K562 (cell line): ENCODE results near the gene VGLL3. TPM values are rescaled to one million over a fixed set of nuclear protein-coding genes. Genes with fewer than 3 reads are reported as not detected.

Experiments used
- ATAC-seq: fragments of 200-7000 bp; cut with Tn5 transposase; 3 replicates; pipeline ENCODE4 v1.9.1; 2020; ENCODE audit warnings: moderate library complexity
- BruUV-seq: library from RNA; stranded (reverse); fragments of 400-500 nt; replicated peaks from 2 replicates; lab custom pipeline; 2021; lab: Mats Ljungman, UMichigan
- CTCF ChIA-PET: fragments of 300-600 bp; formaldehyde crosslinking; extraction: SDS; loops from one replicate; lab custom pipeline; 2021; ENCODE audit warnings: low intra/inter-chr PET ratio; lab: Yijun Ruan, JAX
- POLR2A ChIA-PET: fragments of 300-600, 350-650 bp; sonication (Branson Sonifier 250); formaldehyde crosslinking; extraction: SDS; loops from one replicate; lab custom pipeline; 2021; ENCODE audit warnings: antibody characterized with exemption, inconsistent platforms; lab: Yijun Ruan, JAX
- DNase-seq, 4 experiments: peaks; one replicate each; pipeline versions ENCODE4 v3.0.0 to v3.0.0-alpha.2; 2011 to 2018; ENCODE audit warnings: low spot score in 3 of 4, mixed read lengths in 3 of 4; ENCODE audit errors: extremely low read depth in 1 of 4
- FAIRE-seq: peaks from 2 replicates; lab custom pipeline; 2011; peaks lifted over from hg19 to GRCh38; lab: Jason Lieb, UNC
- H2AFZ ChIP-seq: 2 replicates; pipeline ENCODE4 v1.6.0; 2011; ENCODE audit warnings: low read depth, low read length, control low read depth, inconsistent platforms
- H3K27ac ChIP-seq: fragments of 200-600 bp; 3 replicates; pipeline ENCODE4 v1.8.0; 2011; ENCODE audit warnings: low read depth, mild to moderate bottlenecking, control low read depth, inconsistent platforms, low read length, moderate library complexity, mixed read lengths; ENCODE audit errors: extremely low read depth
- H3K27me3 ChIP-seq, 2 experiments: fragments of 300-600 bp in 1 of 2; 2 replicates in 1 of 2; 3 replicates in 1 of 2; pipeline versions ENCODE4 v1.6.0 to v1.8.0; 2011; ENCODE audit warnings: inconsistent platforms in 2 of 2, low read length in 2 of 2, mild to moderate bottlenecking in 1 of 2, mixed read lengths in 1 of 2, moderate library complexity in 1 of 2; ENCODE audit not compliant: control insufficient read depth in 2 of 2, insufficient read depth in 2 of 2
- H3K36me3 ChIP-seq: fragments of 300-600 bp; 3 replicates; pipeline ENCODE4 v1.8.0; 2011; ENCODE audit warnings: mild to moderate bottlenecking, low read length, inconsistent platforms; ENCODE audit not compliant: control insufficient read depth, insufficient read depth
- H3K4me1 ChIP-seq, 2 experiments: fragments of 200-600 bp in 1 of 2; replicated peaks in 1 of 2; 2 replicates in 1 of 2; 3 replicates in 1 of 2; pipeline versions ENCODE4 v1.5.1 to v1.8.0; 2011; ENCODE audit warnings: inconsistent platforms in 2 of 2, low read length in 2 of 2, mild to moderate bottlenecking in 1 of 2, mixed read lengths in 1 of 2, moderate library complexity in 1 of 2; ENCODE audit not compliant: control insufficient read depth in 2 of 2, insufficient read depth in 2 of 2
- H3K4me2 ChIP-seq: 2 replicates; pipeline ENCODE4 v1.6.1; 2011; ENCODE audit warnings: low read length, control low read depth, inconsistent platforms, mixed read lengths; ENCODE audit not compliant: insufficient read depth
- H3K4me3 ChIP-seq: fragments of 200-600 bp; sonication (generic), shearing (Covaris generic); 2 replicates; pipeline ENCODE4 v1.5.1; 2016; ENCODE audit warnings: control low read depth, inconsistent platforms
- H3K79me2 ChIP-seq: fragments of 200-600 bp; 3 replicates; pipeline ENCODE4 v1.8.0; 2011; ENCODE audit warnings: low read length, inconsistent platforms; ENCODE audit not compliant: control insufficient read depth, insufficient read depth
- H3K9ac ChIP-seq, 2 experiments: 2 replicates each; pipeline versions ENCODE4 v1.6.0 to v1.6.1; 2011; ENCODE audit warnings: low read depth in 2 of 2, low read length in 2 of 2, control low read depth in 1 of 2, inconsistent platforms in 1 of 2, mild to moderate bottlenecking in 1 of 2, mixed read lengths in 1 of 2; ENCODE audit not compliant: insufficient read depth in 1 of 2
- H3K9me1 ChIP-seq: one replicate; pipeline ENCODE4 v1.6.0; 2011; ENCODE audit warnings: inconsistent platforms, mild to moderate bottlenecking, low read length, moderate library complexity; ENCODE audit not compliant: control insufficient read depth, insufficient read depth
- H3K9me3 ChIP-seq: replicated peaks from 2 replicates; pipeline ENCODE4 v1.5.1; 2011; ENCODE audit warnings: low read depth, low read length, inconsistent platforms; ENCODE audit not compliant: control insufficient read depth, insufficient read depth
- H4K20me1 ChIP-seq: replicated peaks from 2 replicates; pipeline ENCODE4 v1.6.1; 2011; ENCODE audit warnings: low read length, inconsistent platforms, mixed read lengths; ENCODE audit not compliant: control insufficient read depth, insufficient read depth
- CBX3 ChIP-seq, 2 experiments: IDR thresholded peaks; 1 replicate in 1 of 2; 2 replicates in 1 of 2; pipeline ENCODE4 v1.6.1; 2012; ENCODE audit warnings: inconsistent platforms in 2 of 2, low read length in 2 of 2, borderline replicate concordance in 1 of 2, control low read depth in 1 of 2
- JUN ChIP-seq, 2 experiments: sonication (generic) in 1 of 2; formaldehyde crosslinking in 1 of 2; IDR thresholded peaks; 2 replicates each; pipeline versions ENCODE4 v1.6.1 to v1.8.0; 2012 to 2022; ENCODE audit warnings: borderline replicate concordance in 2 of 2, mild to moderate bottlenecking in 2 of 2, improper control_type of control experiment in 1 of 2, low read depth in 1 of 2, low read length in 1 of 2, missing genetic modification reagents in 1 of 2
- NCOA6 ChIP-seq: fragments of 450-650 bp; IDR thresholded peaks from 2 replicates; pipeline ENCODE4 v1.6.1; 2017; ENCODE audit warnings: mild to moderate bottlenecking
- SIN3B ChIP-seq: fragments of 450-650 bp; IDR thresholded peaks from 2 replicates; pipeline ENCODE4 v1.6.1; 2017; ENCODE audit warnings: low read depth, mild to moderate bottlenecking, moderate library complexity
- ZBTB8A ChIP-seq: fragments of 450-650 bp; IDR thresholded peaks from 2 replicates; pipeline ENCODE4 v1.6.1; 2018; ENCODE audit warnings: mild to moderate bottlenecking, moderate library complexity; ENCODE audit not compliant: partially characterized antibody
- ZFP36 ChIP-seq: fragments of 150-350 bp; IDR thresholded peaks from 2 replicates; pipeline ENCODE4 v1.6.1; 2018; ENCODE audit warnings: low read length, low read depth; ENCODE audit not compliant: partially characterized antibody
- ZNF785 ChIP-seq: fragments of 250-450 bp; sonication (Bioruptor Pico); IDR thresholded peaks from 2 replicates; pipeline ENCODE4 v1.4.0; 2020; ENCODE audit warnings: mild to moderate bottlenecking
- WGBS: fragments of 100-300 bp; shearing (Covaris generic); methylation state at CpG from one replicate; pipeline ENCODE4 v1.1.6; 2016; ENCODE audit warnings: low coverage, mixed read lengths; ENCODE audit not compliant: insufficient coverage; ENCODE audit errors: missing lambda C conversion rate; 5-methylcytosine and 5-hydroxymethylcytosine counted together
- in situ Hi-C: fragments of 300-500 bp; cut with MboI; formaldehyde crosslinking; loops from 4 replicates; pipeline ENCODE4 v1.15.0; 2018; ENCODE audit warnings: inconsistent platforms, mixed read lengths
- intact Hi-C: fragments of 100-400 bp; cut with micrococcal nuclease; formaldehyde crosslinking; loops from 2 replicates; pipeline ENCODE4 v1.14.2; 2022
- polyA plus RNA-seq, 8 experiments: library from polyadenylated mRNA; depleted of rRNA in 4 of 8; stranded (reverse) in 5 of 8; unstranded in 3 of 8; fragments of >200 nt; fragmentation: Nextera tagmentation in 2 of 8; fragmentation: Illumina TruSeq in 1 of 8; extraction: Ambion mirVana in 2 of 8; extraction: Trizol in 1 of 8; gene quantifications; 2 replicates each; pipeline versions ENCODE4 v1.2.1 to v1.2.3, GENCODE V29; 2011 to 2014; ENCODE audit warnings: inconsistent platforms in 1 of 8, missing spikeins in 1 of 8
- total RNA-seq, 7 experiments: library from RNA; depleted of rRNA in 6 of 7; stranded (reverse); fragments of >200 nt in 6 of 7; fragmentation: Illumina TruSeq in 2 of 7; extraction: Trizol in 2 of 7; gene quantifications; 2 replicates each; pipeline versions ENCODE4 v1.2.1 to v1.2.3, GENCODE V29; 2011 to 2021; ENCODE audit warnings: low replicate concordance in 1 of 7
- TF ChIP-seq, protein P1 (sequence below), 2 experiments: fragments of 450-650 bp in 1 of 2; sonication (generic) in 1 of 2; formaldehyde crosslinking in 1 of 2; IDR thresholded peaks in 1 of 2; conservative IDR thresholded peaks in 1 of 2; 2 replicates each; pipeline versions ENCODE4 v1.6.1 to v1.8.1; 2016 to 2023; ENCODE audit warnings: mild to moderate bottlenecking in 2 of 2, moderate library complexity in 2 of 2, inconsistent platforms in 1 of 2, missing genetic modification reagents in 1 of 2

VGLL3 gene
- total and polyA plus RNA-seq, 9 of the 15 experiments (the other 6 are each of a cell fraction or from before 2014, with no cell fraction given): under 0.01 to 0.09 (median 0.04) TPM; not detected in 6

DNA sequence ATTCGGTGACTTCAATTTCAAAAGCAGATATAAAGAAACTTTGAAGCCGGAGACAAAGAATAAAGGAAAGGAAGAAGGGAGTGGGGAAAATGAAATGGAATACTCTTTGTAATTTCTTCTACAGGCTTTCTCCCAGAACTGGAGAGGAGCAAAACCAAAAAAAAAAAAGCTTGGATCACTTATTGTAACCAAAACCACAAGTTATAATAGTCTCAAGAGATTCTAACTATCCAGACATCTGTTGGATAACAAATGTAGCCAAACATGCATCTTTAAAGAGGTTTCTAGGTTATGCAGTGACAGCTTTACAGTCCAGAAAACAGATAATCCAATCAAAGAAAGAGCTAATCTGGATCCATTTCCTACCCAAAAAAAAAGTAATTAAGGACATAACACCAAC, 36.2 kb downstream of the VGLL3 start:
- no peak overlapping the region for H3K27ac ChIP-seq
- TF ChIP-seq ZNF785 (CRISPR knock-in tag) (no peak), ZFP36 (no peak), JUN (IDR thresholded peaks at IDR 0.05; ENCODE audit: borderline replicate concordance, low read depth, low read length) (no peak), JUN (CRISPR knock-in tag; IDR thresholded peaks at IDR 0.05; ENCODE audit: borderline replicate concordance) (no peak), ZBTB8A (no peak), NCOA6 (no peak), SIN3B (no peak), CBX3 (IDR thresholded peaks at IDR 0.05; ENCODE audit: borderline replicate concordance in 1 of 2, low read length in 2 of 2) (no peak)
- TF ChIP-seq, protein P1, sequence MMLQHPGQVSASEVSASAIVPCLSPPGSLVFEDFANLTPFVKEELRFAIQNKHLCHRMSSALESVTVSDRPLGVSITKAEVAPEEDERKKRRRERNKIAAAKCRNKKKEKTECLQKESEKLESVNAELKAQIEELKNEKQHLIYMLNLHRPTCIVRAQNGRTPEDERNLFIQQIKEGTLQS (IDR thresholded peaks at IDR 0.05): no peak
- TF ChIP-seq, protein P1 (CRISPR knock-in tag; conservative IDR thresholded peaks at IDR 0.05): no peak
- in situ Hi-C loops: no loop called here
- ATAC-seq (no peak), FAIRE-seq (no peak), DNase-seq (no peak)
- no peaks in the 10 kb centered on the region for H3K4me1 ChIP-seq
- H3K9ac ChIP-seq: no peak overlapping the region
- no peaks in the 10 kb centered on the region for H3K9me1 ChIP-seq
- H3K4me2 ChIP-seq: no peak overlapping the region
- H3K27me3 ChIP-seq: no peaks in the 10 kb centered on the region
- H3K36me3 ChIP-seq: no peaks in the 10 kb centered on the region
- intact Hi-C loops: no loop called here
- H3K9me3 ChIP-seq: no peaks in the 10 kb centered on the region
- no peaks in the 10 kb centered on the region for H4K20me1 ChIP-seq
- WGBS: 0% methylated on average over 2 of the region's 2 CpGs
- CTCF ChIA-PET: no interaction called here
- H3K79me2 ChIP-seq: no peaks in the 10 kb centered on the region
- H2AFZ ChIP-seq: no peak overlapping the region
- POLR2A ChIA-PET: no interaction called here
- no TSS peak for BruUV-seq
- H3K4me3 ChIP-seq: no peak overlapping the region
